IMR-90 (cell line): ENCODE data around the gene KIRREL1. TPM values are rescaled to one million over a fixed set of nuclear protein-coding genes. Genes with fewer than 3 reads are reported as not detected.

Experiments used
- ATAC-seq: fragments of 200-7000 bp; cut with Tn5 transposase; 2 replicates; pipeline ENCODE4 v1.9.1; 2020; ENCODE audit warnings: low read depth, mild to moderate bottlenecking, moderate library complexity
- BruUV-seq: library from RNA; stranded (reverse); fragments of 400-500 nt; replicated peaks from 2 replicates; lab custom pipeline; 2021; lab: Mats Ljungman, UMichigan
- CTCF ChIA-PET: fragments of 300-600 bp; formaldehyde crosslinking; extraction: SDS; loops from one replicate; lab custom pipeline; 2021; ENCODE audit warnings: antibody characterized with exemption; lab: Yijun Ruan, JAX
- POLR2A ChIA-PET: fragments of 300-600 bp; sonication (Branson Sonifier 250); formaldehyde crosslinking; loops from one replicate; lab custom pipeline; 2022; ENCODE audit warnings: antibody characterized with exemption; ENCODE audit not compliant: unreplicated experiment; lab: Charles Lee
- DNase-seq: peaks from one replicate; pipeline ENCODE4 v3.0.0; 2013
- H2AFZ ChIP-seq: replicated peaks from 2 replicates; pipeline ENCODE3; 2013; ENCODE audit warnings: low read length, mild to moderate bottlenecking; ENCODE audit not compliant: poor library complexity
- H2AK5ac ChIP-seq: 2 replicates; pipeline ENCODE4 v1.6.1; 2013; ENCODE audit warnings: low read depth, low read length, inconsistent platforms
- H2AK9ac ChIP-seq: replicated peaks from 2 replicates; pipeline ENCODE3; 2013; ENCODE audit warnings: mild to moderate bottlenecking, low read depth, low read length, moderate library complexity; ENCODE audit not compliant: poor library complexity
- H2BK120ac ChIP-seq: 2 replicates; pipeline ENCODE4 v1.6.1; 2013; ENCODE audit warnings: low read depth, low read length, inconsistent platforms
- H2BK15ac ChIP-seq: 3 replicates; pipeline ENCODE4 v1.6.1; 2013; ENCODE audit warnings: low read depth, low read length, inconsistent platforms
- H2BK20ac ChIP-seq: 2 replicates; pipeline ENCODE4 v1.6.1; 2013; ENCODE audit warnings: low read depth, mild to moderate bottlenecking, inconsistent platforms, low read length, moderate library complexity
- H2BK5ac ChIP-seq: 2 replicates; pipeline ENCODE4 v1.6.1; 2013; ENCODE audit warnings: mild to moderate bottlenecking, low read depth, low read length, inconsistent platforms; ENCODE audit not compliant: poor library complexity, severe bottlenecking
- H3K14ac ChIP-seq: replicated peaks from 2 replicates; pipeline ENCODE4 v1.6.1; 2013; ENCODE audit warnings: low read depth, low read length, inconsistent platforms
- H3K18ac ChIP-seq: 2 replicates; pipeline ENCODE4 v1.6.1; 2013; ENCODE audit warnings: low read depth, low read length, control low read depth
- H3K23ac ChIP-seq: 2 replicates; pipeline ENCODE4 v1.6.1; 2013; ENCODE audit warnings: low read depth, low read length, inconsistent platforms
- H3K27ac ChIP-seq: 2 replicates; pipeline ENCODE4 v1.5.1; 2013; ENCODE audit warnings: mild to moderate bottlenecking, control low read depth, low read length; ENCODE audit not compliant: insufficient read depth
- H3K27me3 ChIP-seq: 2 replicates; pipeline ENCODE4 v1.6.1; 2013; ENCODE audit warnings: low read length; ENCODE audit not compliant: control insufficient read depth, insufficient read depth
- H3K36me3 ChIP-seq: 2 replicates; pipeline ENCODE4 v1.6.1; 2013; ENCODE audit warnings: low read length, mixed read lengths; ENCODE audit not compliant: control insufficient read depth, insufficient read depth
- H3K4ac ChIP-seq: 2 replicates; pipeline ENCODE4 v1.6.1; 2013; ENCODE audit warnings: low read depth, low read length, inconsistent platforms
- H3K4me1 ChIP-seq: 2 replicates; pipeline ENCODE4 v1.6.1; 2013; ENCODE audit warnings: low read length, mixed read lengths; ENCODE audit not compliant: control insufficient read depth, insufficient read depth
- H3K4me2 ChIP-seq: 2 replicates; pipeline ENCODE4 v1.6.1; 2013; ENCODE audit warnings: low read depth, mild to moderate bottlenecking, control low read depth, low read length, moderate library complexity
- H3K4me3 ChIP-seq: 2 replicates; pipeline ENCODE4 v1.5.1; 2013; ENCODE audit warnings: low read depth, mild to moderate bottlenecking, control low read depth, low read length, moderate library complexity; ENCODE audit not compliant: insufficient read depth
- H3K56ac ChIP-seq: 2 replicates; pipeline ENCODE4 v1.6.1; 2013; ENCODE audit warnings: low read length, inconsistent platforms; ENCODE audit not compliant: insufficient read depth; ENCODE audit errors: extremely low read depth
- H3K79me1 ChIP-seq, 2 experiments: 2 replicates each; pipeline ENCODE4 v1.6.1; 2013; ENCODE audit warnings: low read length in 2 of 2, inconsistent platforms in 1 of 2, low read depth in 1 of 2
- H3K9ac ChIP-seq: 2 replicates; pipeline ENCODE4 v1.6.1; 2013; ENCODE audit warnings: low read depth, low read length, control low read depth
- H3K9me1 ChIP-seq: 2 replicates; pipeline ENCODE4 v1.6.1; 2013; ENCODE audit warnings: low read length, inconsistent platforms; ENCODE audit not compliant: insufficient read depth
- H3K9me3 ChIP-seq: 2 replicates; pipeline ENCODE4 v1.6.1; 2013; ENCODE audit warnings: low read length; ENCODE audit not compliant: control insufficient read depth, insufficient read depth
- H4K20me1 ChIP-seq: 2 replicates; pipeline ENCODE4 v1.6.1; 2013; ENCODE audit warnings: low read length, inconsistent platforms; ENCODE audit not compliant: insufficient read depth
- H4K5ac ChIP-seq: 2 replicates; pipeline ENCODE4 v1.6.1; 2013; ENCODE audit warnings: mild to moderate bottlenecking, low read depth, low read length, control low read depth
- H4K8ac ChIP-seq, 2 experiments: 2 replicates each; pipeline ENCODE4 v1.6.1; 2013; ENCODE audit warnings: low read depth in 2 of 2, low read length in 2 of 2, control low read depth in 1 of 2, inconsistent platforms in 1 of 2
- H4K91ac ChIP-seq: 2 replicates; pipeline ENCODE4 v1.6.1; 2013; ENCODE audit warnings: low read depth, low read length, inconsistent platforms; ENCODE audit not compliant: insufficient read depth
- CEBPB ChIP-seq: IDR thresholded peaks from 2 replicates; pipeline ENCODE4 v1.6.1; 2012; ENCODE audit warnings: low read depth, low read length, improper control_type of control experiment
- CHD1 ChIP-seq: IDR thresholded peaks from 2 replicates; pipeline ENCODE4 v1.6.1; 2012; ENCODE audit warnings: low read depth, low read length, improper control_type of control experiment
- MAFK ChIP-seq: IDR thresholded peaks from 2 replicates; pipeline ENCODE4 v1.6.1; 2012; ENCODE audit warnings: low read depth, low read length, improper control_type of control experiment
- MAZ ChIP-seq: IDR thresholded peaks from 2 replicates; pipeline ENCODE4 v1.6.1; 2012; ENCODE audit warnings: low read depth, mild to moderate bottlenecking, low read length, improper control_type of control experiment, moderate library complexity, borderline replicate concordance
- MXI1 ChIP-seq: IDR thresholded peaks from 2 replicates; pipeline ENCODE4 v1.6.1; 2012; ENCODE audit warnings: low read depth, mild to moderate bottlenecking, low read length, moderate library complexity, borderline replicate concordance
- NFE2L2 ChIP-seq: fragments of 150-350 bp; IDR thresholded peaks from 2 replicates; pipeline ENCODE4 v1.6.1; 2016; ENCODE audit warnings: low read depth, mild to moderate bottlenecking, low read length
- POLR2A ChIP-seq: IDR thresholded peaks from 2 replicates; pipeline ENCODE4 v1.6.1; 2012; ENCODE audit warnings: mild to moderate bottlenecking, low read depth, low read length
- RCOR1 ChIP-seq: IDR thresholded peaks from 2 replicates; pipeline ENCODE4 v1.6.1; 2012; ENCODE audit warnings: mild to moderate bottlenecking, low read length, improper control_type of control experiment; ENCODE audit not compliant: insufficient replicate concordance
- SMC3 ChIP-seq: fragments of 150-350 bp; IDR thresholded peaks from 2 replicates; pipeline ENCODE4 v1.6.1; 2016; ENCODE audit warnings: low read depth, mild to moderate bottlenecking, antibody characterized with exemption, low read length, moderate library complexity
- USF2 ChIP-seq: fragments of 150-350 bp; IDR thresholded peaks from 2 replicates; pipeline ENCODE4 v1.6.1; 2017; ENCODE audit warnings: mild to moderate bottlenecking, antibody characterized with exemption, low read length, low read depth
- WGBS, 2 experiments: methylation state at CpG; one replicate each; pipeline versions ENCODE4 v1.1.5 to v1.1.7; 2013; ENCODE audit warnings: missing lambda C conversion rate in 2 of 2; ENCODE audit not compliant: insufficient read length in 1 of 2; ENCODE audit errors: extremely low coverage in 2 of 2; 5-methylcytosine and 5-hydroxymethylcytosine counted together
- dilution Hi-C: fragments of 300-500 bp; cut with HindIII; formaldehyde crosslinking; loops from one replicate; pipeline ENCODE4 v1.14.3; 2018; ENCODE audit warnings: low sequenced_read_pairs; ENCODE audit not compliant: unreplicated experiment
- in situ Hi-C: fragments of 300-500 bp; cut with MboI; formaldehyde crosslinking; loops from 3 replicates; pipeline ENCODE4 v1.14.3; 2019; ENCODE audit warnings: low sequenced_read_pairs, inconsistent platforms, mixed read lengths
- intact Hi-C: fragments of 100-400 bp; cut with micrococcal nuclease; formaldehyde crosslinking; loops from 2 replicates; pipeline ENCODE4 v1.10.0; 2022
- polyA plus RNA-seq, 3 experiments: library from polyadenylated mRNA; depleted of rRNA; stranded (reverse); fragments of >200 nt; gene quantifications; 2 replicates each; pipeline ENCODE4 v1.2.3, GENCODE V29; 2012; ENCODE audit warnings: low replicate concordance in 1 of 3
- total RNA-seq: library from RNA; depleted of rRNA; stranded (reverse); fragments of >200 nt; gene quantifications from 2 replicates; pipeline ENCODE4 v1.2.3, GENCODE V29; 2012
- TF ChIP-seq, protein P1 (sequence below): conservative IDR thresholded peaks from 2 replicates; pipeline ENCODE4 v1.5.1; 2012; ENCODE audit warnings: mild to moderate bottlenecking, low read depth, low read length, improper control_type of control experiment

KIRREL1 gene
- total and polyA plus RNA-seq, 2 of the 4 experiments (the other 2 are of a cell fraction) = 58.1 to 64.7 TPM

GRCh38 chr1:158116311-158117167 is 123.1 kb downstream of the KIRREL1 start:
- Histone ChIP-seq H3K79me1 (no peaks in the 10 kb centered on the region), H3K56ac (no peak overlapping the region), H3K9me3 (peaks cover 2% of the 10 kb centered on the region; the same call in 1 of the 2 replicates), H3K14ac (no peak overlapping the region), H4K20me1 (no peaks in the 10 kb centered on the region), H2BK120ac (no peak overlapping the region), H2AK5ac (no peak overlapping the region), H3K4ac (no peak overlapping the region), H3K4me3 (no peak overlapping the region), H3K18ac (no peak overlapping the region), H2BK15ac (no peak overlapping the region), H3K23ac (no peak overlapping the region), H3K9me1 (no peaks in the 10 kb centered on the region), H3K27ac (no peak overlapping the region), H3K4me2 (no peak overlapping the region), H3K36me3 (no peaks in the 10 kb centered on the region), H4K5ac (no peak overlapping the region), H3K9ac (no peak overlapping the region), H3K27me3 (peaks cover 44% of the 10 kb centered on the region), H4K91ac (no peak overlapping the region), H3K4me1 (no peaks in the 10 kb centered on the region; the same call in 1 of the 2 replicates), H2AK9ac (no peak overlapping the region), H2BK5ac (no peak overlapping the region), H4K8ac (no peak overlapping the region), H2BK20ac (no peak overlapping the region), H2AFZ (no peak overlapping the region)
- DNase-seq (no peak), ATAC-seq (no peak)
- TF ChIP-seq CHD1 (no peak), NFE2L2 (no peak), SMC3 (no peak), MAZ (no peak), POLR2A (no peak), USF2 (no peak), RCOR1 (no peak), CEBPB (no peak), MXI1 (no peak), MAFK (no peak)
- TF ChIP-seq, protein P1, sequence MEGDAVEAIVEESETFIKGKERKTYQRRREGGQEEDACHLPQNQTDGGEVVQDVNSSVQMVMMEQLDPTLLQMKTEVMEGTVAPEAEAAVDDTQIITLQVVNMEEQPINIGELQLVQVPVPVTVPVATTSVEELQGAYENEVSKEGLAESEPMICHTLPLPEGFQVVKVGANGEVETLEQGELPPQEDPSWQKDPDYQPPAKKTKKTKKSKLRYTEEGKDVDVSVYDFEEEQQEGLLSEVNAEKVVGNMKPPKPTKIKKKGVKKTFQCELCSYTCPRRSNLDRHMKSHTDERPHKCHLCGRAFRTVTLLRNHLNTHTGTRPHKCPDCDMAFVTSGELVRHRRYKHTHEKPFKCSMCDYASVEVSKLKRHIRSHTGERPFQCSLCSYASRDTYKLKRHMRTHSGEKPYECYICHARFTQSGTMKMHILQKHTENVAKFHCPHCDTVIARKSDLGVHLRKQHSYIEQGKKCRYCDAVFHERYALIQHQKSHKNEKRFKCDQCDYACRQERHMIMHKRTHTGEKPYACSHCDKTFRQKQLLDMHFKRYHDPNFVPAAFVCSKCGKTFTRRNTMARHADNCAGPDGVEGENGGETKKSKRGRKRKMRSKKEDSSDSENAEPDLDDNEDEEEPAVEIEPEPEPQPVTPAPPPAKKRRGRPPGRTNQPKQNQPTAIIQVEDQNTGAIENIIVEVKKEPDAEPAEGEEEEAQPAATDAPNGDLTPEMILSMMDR = no peak
- intact Hi-C loops (no loop called here), dilution Hi-C loops (no loop called here), in situ Hi-C loops (no loop called here)
- POLR2A ChIA-PET = interaction anchor here (0.5 kb wide), 1 partner anchor 1792 kb away, joined by 3 read pairs; no protein-coding TSS in a partner anchor
- no TSS peak for BruUV-seq
- CTCF ChIA-PET = interaction anchor here (1.1 to 5.8 kb wide), 7 partner anchors 12 to 153 kb away, joined by 3 to 47 read pairs (median 5); no protein-coding TSS in a partner anchor
- WGBS, 2 experiments = 66% methylated on average over 3 of the region's 10 CpGs; no CpG with 5 or more reads in 1 of the 2 experiments
